Left lobe of liver (tissue), 2 donors: Measurements from ENCODE around the gene RPS14. TPM values are rescaled to one million over a fixed set of nuclear protein-coding genes. Genes with fewer than 3 reads are reported as not detected.
A peak's percentile ranks its signal among the peaks of the same experiment; 100 is the strongest.
"Not testable (repeated sequence)": the region's sequence is repeated elsewhere in the genome, so short reads cannot be mapped to it uniquely, and the experiment has no call there.

Experiments used
- ATAC-seq: fragments of 200-7000 bp; cut with Tn5 transposase; one replicate; pipeline ENCODE4 v1.9.1; 2020; ENCODE audit warnings: mild to moderate bottlenecking, moderate library complexity
- DNase-seq: peaks from one replicate; pipeline ENCODE4 v3.0.0-alpha.2; 2020; ENCODE audit warnings: low spot score
- total RNA-seq: library from RNA; stranded (reverse); gene quantifications from one replicate; pipeline ENCODE4 v1.2.1, GENCODE V29; 2021
- donor health status: DM: no; HTN: no; CAD: no; lungs with moderate emphysema.
- donor health status: DM: no; HTN: yes; CAD: no.

Gene RPS14
- total RNA-seq, 1 donor from 2014 or later, result 660 TPM

DNA sequence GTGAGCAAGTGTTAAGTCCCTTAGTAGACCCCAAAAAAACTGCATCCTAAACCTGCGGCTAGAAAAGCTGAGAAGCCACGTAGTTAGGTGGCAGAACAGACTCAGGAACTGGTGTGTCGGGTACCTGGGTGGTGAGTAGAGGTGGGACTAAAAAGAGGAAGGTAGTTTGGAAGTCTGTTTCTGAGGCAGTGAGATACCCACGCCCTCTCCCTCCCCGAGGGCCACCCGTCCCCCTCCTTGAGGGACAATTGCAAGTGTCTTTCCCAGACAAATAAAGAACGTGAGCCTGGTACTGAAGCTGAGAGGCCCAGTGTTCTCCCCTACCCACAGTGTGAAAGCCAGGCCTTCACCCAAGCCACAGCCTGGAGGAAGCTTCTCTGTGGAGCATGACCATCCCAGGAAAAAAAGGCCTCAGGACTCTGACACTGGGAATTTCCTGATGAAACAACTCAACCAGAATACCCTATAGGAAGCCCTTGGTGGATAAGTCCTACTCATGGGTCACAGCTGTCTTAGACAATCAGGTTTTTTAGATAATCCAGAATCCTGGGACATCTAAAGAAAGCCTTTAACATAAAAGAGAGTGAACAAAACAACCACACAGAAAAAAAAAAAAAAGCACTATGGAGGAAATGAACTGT, 29.8 kb downstream of the RPS14 start:
- no peak for ATAC-seq
- no peak for DNase-seq

GRCh38 chr5:150413902-150414790, 35.4 kb downstream of the RPS14 start:
- DNase-seq, ATAC-seq: not testable (repeated sequence)

DNA sequence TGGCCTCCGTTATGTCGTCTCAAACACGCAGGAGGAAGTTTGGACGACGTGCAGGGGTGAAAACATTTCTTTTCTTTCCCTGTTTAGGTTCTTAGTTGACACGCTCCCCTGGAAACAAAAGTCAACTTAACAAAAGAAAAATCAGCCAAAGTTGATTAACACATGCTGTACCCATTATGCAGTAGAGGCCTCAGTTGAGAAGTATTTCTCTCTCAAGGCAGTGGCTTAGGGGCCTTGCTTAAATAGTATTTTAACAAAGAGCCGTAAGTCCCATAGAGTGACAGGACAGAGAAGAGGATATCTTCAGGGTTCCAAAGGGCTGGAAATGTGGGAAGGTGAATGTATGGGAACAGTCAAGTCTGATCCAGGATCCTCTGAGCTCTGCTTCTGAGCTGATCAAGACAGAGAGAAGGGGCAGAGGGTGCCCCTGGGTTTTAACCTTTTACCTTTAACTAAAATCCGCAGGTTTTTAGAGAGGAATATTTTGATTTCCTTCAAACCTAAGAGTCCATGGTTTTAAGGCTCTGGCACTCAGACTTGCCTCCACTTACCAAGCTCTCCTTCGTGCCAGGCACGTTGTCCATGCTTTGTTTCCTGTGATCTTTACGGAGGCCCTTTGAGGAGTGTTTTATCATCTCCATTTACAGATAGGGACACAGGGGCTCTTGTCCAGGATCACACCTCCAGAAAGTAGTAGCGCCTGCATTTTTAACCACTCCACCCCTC, 36.2 kb downstream of the RPS14 start:
- ATAC-seq, result no peak
- no peak for DNase-seq

GRCh38 chr5:150412319-150413175, 37.0 kb downstream of the RPS14 start, which contains the start of gene CD74:
Gene CD74, minus strand, starts transcription at chr5:150412910. Its CDS starts 161 bp downstream, at chr5:150412749.
- ATAC-seq (peak; percentile 71), DNase-seq (peak; percentile 76)

DNA sequence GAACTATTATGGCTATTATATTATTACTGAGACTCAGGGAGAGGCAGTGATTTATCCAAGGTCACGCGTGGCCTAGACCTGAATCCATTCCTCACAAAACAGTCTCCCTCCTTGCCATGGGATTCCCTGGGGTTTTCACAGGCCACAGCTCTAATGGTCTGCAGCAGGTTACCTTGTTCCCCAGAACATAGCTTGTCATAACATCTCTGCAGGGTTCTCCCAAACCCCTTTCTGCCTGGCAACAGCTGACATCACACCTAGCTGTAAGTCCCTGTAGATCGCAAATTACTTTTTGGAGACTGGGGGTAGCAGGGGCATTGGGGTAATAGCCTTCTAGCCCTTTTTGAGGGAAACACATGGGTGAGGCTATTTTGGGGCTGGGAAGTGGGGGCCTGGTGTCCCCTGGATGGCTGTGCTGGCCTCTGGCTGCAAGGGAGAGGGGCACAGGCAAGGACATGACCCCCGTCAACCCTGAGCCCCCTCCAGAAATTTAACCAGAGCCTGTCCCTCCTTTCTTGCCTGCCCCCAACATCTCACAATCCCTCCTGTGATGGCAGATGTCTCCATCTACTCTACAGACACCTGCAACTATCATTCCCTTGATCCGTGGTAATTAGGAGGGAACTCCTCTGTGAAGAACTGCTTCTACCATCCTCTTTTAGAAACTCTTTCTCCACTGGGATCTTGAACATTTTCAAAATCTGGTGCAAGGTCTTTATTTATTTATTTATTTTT, 38.1 kb downstream of the RPS14 start:
- no peak for ATAC-seq

DNA sequence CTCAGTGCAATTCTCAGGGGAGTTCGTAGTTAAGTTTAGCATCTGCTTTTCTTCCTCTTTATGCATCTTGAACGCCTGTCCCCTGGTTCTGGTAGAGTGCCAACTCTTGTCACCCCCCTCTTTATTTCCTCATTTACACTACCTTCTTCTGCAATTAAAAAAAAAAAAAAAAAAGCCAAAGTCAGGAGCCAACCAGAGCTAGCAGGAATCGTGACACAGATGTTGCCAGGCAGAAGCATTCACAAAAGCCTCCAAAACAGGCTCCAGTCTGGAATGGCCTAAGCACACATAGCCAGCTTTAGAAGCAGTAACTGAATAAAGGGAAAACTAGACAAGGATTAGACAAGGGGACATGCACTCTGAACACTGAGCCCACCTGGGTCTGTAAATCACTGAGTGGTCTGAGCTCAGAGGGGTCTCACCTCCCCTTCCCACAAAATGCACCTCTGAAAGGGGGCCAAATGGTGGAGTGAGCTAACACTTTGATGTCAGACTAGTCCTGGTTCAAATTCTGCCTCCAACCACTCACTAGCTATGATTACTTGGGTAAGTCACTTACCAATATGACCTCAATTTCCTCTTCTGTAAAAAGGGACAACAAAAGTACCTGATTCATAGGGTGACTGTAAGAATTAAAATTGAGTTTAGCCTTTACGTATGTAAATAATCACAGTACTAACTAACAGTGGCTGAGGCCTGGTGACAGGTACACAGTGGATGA, 38.9 kb downstream of the RPS14 start:
- ATAC-seq (peak; percentile 79), DNase-seq (peak; percentile 65)

More for the DNA sequence above, 38.1 kb downstream of the RPS14 start:
- DNase-seq, result no peak

DNA sequence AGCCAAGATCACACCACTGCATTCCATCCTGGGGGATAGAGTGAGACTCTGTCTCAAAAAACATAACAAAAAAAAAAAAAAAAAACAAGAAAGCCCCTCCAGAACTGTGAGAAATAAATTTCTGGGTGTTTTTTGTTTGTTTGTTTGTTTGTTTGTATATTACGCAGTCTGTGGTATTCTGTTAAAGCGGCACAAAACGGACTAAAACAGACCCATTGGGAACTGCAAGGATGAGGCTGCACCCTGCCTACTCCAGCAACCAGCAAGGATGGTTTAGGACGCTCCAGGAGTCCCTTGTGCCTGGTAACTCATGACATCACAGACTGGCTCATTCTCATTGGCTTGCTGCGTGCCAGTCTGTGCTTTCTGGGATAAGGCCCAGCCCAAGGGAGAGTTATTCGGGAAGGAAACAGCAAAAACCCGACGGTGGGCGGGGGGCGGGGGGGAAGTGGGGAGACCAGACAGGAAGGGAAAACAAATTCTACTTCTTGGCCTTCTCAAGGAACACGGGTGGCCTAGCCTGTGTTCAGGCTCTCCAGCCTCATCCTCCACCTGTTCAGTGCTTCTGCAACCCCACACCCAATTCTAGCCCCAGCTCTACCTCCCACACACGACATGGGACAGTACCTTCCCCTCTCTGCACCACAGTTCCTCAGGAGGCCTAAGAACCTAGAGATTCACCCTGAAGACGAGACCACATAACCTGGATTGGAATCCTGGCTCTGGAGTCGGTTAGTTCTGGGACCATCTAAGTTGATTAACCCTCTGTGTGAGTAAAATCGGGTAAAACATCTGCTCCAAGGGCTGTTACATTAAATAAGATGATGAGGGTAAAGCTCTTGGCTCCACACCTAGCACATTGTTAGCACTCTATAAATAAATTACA, 39.7 kb downstream of the RPS14 start:
- DNase-seq (peak; percentile 84), ATAC-seq (peak; percentile 84)

GRCh38 chr5:150408231-150408943, 41.2 kb downstream of the RPS14 start:
- no peak for ATAC-seq
- DNase-seq, result no peak

GRCh38 chr5:150407096-150407720, 42.3 kb downstream of the RPS14 start:
- DNase-seq, result no peak
- no peak for ATAC-seq

DNA sequence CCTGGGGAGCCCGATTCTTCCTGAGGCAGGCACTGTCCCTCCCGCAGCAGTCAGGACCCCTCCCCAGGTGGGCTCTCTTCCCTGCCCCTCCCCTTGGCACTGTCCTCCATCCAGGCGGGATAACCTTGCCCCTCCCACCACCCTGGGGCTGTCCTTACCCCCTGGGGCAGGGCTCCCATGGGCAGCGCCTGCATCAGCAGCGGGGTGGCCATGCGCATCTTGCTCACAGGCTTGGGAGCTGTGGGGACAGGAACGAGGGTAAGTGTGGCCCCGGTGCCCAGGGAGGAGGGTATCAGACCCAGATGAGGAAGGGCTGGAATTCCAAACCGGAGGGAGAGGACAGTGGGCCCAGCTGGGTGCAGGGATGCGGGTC, 42.8 kb downstream of the RPS14 start:
- ATAC-seq (no peak), DNase-seq (no peak)

DNA sequence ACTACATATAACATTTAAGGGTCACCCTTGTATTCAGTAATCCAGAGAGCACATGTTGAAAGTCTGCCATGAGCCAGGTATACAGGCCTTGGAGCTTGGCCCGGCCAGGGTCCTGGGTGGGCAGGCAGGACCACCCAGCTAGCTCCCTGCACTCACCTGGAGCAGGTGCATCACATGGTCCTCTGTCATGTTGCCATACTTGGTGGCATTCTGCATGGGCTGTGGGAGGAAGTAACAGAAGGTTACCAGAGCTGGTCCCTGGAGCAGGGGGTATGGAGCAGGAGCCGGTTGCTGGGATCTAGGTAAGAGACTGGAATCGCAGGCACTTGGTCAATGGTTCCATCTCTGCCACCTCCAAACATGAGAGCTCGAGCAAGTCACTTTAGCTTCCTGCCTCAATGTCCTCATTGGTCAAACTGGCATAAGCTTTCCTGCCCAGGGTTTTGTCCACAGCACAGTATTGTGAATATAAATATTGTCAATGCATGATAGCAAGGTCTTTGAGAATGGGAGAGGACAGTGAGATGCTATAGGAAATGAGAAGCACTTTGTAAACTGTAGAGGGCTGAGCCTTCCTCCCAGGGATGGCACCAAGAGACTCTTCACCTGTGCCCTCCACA, 43.3 kb downstream of the RPS14 start:
- DNase-seq (no peak), ATAC-seq (no peak)

- DNase-seq (no peak), ATAC-seq (no peak)
Observed at GRCh38 chr5:150404941-150405816, 44.4 kb downstream of the RPS14 start.

DNA sequence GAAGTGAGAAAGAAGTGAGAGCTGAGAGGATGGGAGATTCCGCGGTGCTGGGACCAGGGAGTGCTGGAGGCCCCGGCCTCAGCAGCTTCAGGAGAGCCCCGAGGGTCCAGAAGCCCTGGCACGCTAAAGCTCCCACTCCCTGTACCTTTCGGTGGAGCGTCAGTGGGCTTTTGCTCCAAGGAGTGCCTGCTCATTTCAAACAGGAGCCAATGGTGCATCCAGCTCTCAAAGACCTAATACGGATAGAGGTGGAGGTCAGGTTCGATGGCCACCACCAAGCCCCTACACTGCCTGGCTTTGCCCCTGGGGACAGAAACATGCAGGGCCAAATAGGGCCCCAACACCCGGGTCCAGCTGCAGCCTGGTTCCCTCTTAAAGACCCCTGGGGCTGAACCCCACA, 45.0 kb downstream of the RPS14 start:
- no peak for ATAC-seq
- DNase-seq, result no peak

DNA sequence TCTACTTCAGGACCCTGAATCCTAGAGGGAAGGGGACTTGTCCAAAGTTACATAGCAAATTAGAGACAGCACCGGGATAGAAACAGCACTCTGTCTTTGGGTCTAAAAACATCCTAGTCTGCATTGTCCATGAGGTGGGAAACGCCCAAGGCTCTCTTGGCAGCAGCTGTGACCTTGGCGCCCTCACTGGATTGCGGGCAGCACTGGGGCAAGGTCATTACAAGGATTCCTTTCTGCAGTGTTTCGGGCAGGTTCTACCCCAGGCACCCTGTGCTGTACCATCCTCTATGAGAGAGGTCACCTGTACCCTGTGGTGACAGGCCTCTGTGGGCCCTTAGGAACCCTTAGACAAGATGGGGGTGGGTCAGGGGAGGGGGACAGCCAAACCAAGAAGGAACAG, 45.4 kb downstream of the RPS14 start:
- ATAC-seq (no peak), DNase-seq (no peak)

DNA sequence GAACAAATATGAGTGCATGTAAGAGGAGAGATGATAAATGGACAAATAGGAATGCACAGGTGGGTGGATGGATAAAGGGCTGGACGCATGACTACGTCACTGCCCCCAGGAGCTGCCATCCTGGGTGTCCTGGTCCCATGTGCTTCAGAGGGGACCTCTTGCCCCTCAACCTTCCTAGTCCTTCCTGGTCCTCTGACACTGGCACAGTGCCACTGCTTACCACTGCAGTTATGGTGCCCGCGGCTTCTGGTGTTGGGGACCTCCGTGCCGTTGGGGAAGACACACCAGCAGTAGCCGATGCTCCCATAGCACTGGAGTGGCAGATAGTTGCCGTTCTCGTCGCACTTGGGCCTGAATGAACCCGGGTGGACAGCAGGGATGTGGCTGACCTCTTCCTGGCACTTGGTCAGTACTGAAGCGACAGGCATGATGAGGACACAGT, 46.6 kb downstream of the RPS14 start:
- ATAC-seq, result no peak
- no peak for DNase-seq
